ENCODE results near the gene WSB1.

GRCh38 chr17:27282054-27282551 lies 11.8 kb upstream of the WSB1 start:
- no peak for TF ChIP-seq CTCF (conservative IDR thresholded peaks at IDR 0.05; ENCODE audit: low read length)
- no peak for TF ChIP-seq EZH2phosphoT487 (IDR thresholded peaks at IDR 0.05; ENCODE audit: borderline replicate concordance)
